Measurements from ENCODE around the gene RAET1E.
"Not testable (repeated sequence)": the region's sequence is repeated elsewhere in the genome, so short reads cannot be mapped to it uniquely, and the experiment has no call there.

The RAET1E gene

DNA sequence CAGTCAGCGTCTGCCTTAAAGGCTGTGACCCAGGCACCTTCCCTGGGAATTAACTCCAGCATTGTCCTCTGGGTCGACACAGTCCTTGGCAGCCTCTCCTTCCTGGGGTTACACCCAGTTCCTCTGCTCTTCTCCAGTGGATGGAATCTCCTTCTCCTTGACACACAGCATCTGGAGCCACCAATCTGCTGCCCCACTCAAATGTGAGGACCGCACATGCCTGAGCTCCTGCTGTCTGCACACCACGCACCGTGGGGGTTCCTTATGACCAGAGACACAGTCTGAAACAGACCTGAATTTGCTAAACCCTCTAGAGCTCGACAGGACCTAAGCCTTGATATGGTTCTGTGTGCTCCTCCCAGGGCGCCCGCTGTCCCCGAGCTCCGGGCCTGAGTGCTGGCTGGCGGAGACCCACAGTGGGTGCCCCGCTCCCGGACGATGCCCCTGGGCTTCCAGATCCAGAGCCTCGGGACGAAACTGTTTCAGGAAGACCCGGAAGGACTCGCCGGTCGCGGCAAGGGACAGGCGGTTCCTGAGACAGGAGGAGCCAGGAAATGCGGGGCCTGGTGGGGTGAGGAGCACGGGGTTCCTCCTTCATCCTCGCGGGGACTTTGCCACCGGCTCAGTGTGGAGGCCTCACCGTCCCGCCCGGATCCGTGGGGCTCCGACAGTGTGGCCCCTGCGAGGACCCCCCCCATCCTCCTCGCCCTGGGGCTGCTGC lies 27.5 kb upstream of the RAET1E start:
- peak overlapping the region; percentile 62 for H3K4me3 ChIP-seq (ENCODE audit: low read length)
- TF ChIP-seq, protein P1, sequence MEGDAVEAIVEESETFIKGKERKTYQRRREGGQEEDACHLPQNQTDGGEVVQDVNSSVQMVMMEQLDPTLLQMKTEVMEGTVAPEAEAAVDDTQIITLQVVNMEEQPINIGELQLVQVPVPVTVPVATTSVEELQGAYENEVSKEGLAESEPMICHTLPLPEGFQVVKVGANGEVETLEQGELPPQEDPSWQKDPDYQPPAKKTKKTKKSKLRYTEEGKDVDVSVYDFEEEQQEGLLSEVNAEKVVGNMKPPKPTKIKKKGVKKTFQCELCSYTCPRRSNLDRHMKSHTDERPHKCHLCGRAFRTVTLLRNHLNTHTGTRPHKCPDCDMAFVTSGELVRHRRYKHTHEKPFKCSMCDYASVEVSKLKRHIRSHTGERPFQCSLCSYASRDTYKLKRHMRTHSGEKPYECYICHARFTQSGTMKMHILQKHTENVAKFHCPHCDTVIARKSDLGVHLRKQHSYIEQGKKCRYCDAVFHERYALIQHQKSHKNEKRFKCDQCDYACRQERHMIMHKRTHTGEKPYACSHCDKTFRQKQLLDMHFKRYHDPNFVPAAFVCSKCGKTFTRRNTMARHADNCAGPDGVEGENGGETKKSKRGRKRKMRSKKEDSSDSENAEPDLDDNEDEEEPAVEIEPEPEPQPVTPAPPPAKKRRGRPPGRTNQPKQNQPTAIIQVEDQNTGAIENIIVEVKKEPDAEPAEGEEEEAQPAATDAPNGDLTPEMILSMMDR (conservative IDR thresholded peaks at IDR 0.05; ENCODE audit: low read depth, low read length) = no peak

GRCh38 chr6:149924933-149925252 lies 27.0 kb upstream of the RAET1E start:
- TF ChIP-seq, protein P1 (conservative IDR thresholded peaks at IDR 0.05; ENCODE audit: low read depth, low read length) = no peak
- H3K4me3 ChIP-seq (ENCODE audit: low read length) = no peak overlapping the region
- DNase-seq (ENCODE audit: low read depth) = no peak

More for the DNA sequence above, 27.5 kb upstream of the RAET1E start:
- DNase-seq (ENCODE audit: low read depth) = no peak

DNA sequence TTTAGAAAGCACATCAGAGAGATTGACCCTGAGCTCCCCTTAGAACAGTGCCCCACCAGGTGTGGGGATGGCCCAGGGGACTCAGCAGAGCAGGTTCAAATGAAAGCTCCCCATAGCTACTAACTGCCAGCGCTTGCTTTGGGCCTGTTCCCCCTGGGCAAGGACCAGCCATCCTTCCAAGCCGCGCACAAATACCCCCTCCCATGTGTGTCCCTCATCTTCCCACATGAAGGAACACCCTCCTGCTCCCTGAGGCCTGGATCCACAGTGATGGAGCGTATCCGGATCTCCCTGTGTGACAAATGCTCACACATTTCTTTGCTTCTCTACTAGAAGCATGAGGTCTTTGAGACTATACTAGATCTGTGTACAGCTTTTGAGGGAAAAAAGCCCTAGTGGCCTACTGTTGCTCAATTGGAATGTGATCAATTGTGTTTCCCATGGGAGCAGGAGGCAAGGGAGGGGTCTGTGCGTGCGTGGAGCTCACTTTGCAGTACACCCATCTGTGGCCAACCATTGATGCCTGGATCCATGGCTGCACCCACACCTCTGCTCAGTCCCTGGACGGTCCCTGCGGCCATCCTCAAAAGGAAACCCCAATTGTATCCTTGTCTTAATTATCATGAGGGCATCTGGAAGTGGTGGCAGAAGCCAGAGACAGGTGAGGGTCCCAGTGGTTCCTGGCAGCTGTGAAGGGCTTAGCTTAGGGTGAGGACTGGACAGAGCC lies 26.5 kb upstream of the RAET1E start:
- TF ChIP-seq, protein P1 (conservative IDR thresholded peaks at IDR 0.05; ENCODE audit: low read depth, low read length) = no peak
- DNase-seq (ENCODE audit: low read depth) = no peak
- H3K4me3 ChIP-seq (ENCODE audit: low read length) = no peak overlapping the region

- no peak for DNase-seq (ENCODE audit: low read depth)
- H3K4me3 ChIP-seq (ENCODE audit: low read length) = peak overlapping the region; percentile 66
- TF ChIP-seq, protein P1 (conservative IDR thresholded peaks at IDR 0.05; ENCODE audit: low read depth, low read length) = no peak
These were observed 25.5 kb upstream of the RAET1E start for GRCh38 chr6:149923327-149923986.

GRCh38 chr6:149922642-149923326 lies 24.9 kb upstream of the RAET1E start, which contains the start of gene RAET1G:
TSS of gene RAET1G (minus strand) at chr6:149923121. CDS start at chr6:149923010, 111 bp downstream.
- TF ChIP-seq, protein P1 (conservative IDR thresholded peaks at IDR 0.05; ENCODE audit: low read depth, low read length) = no peak
- DNase-seq (ENCODE audit: low read depth) = peak; percentile 86
- peak within 1 kb of the TSS; percentile 66 for H3K4me3 ChIP-seq (ENCODE audit: low read length)

GRCh38 chr6:149922091-149922490 lies 24.2 kb upstream of the RAET1E start:
- not testable (repeated sequence) for DNase-seq (ENCODE audit: low read depth); H3K4me3 ChIP-seq (ENCODE audit: low read length)

- no peak for DNase-seq (ENCODE audit: low read depth)
- TF ChIP-seq, protein P1 (conservative IDR thresholded peaks at IDR 0.05; ENCODE audit: low read depth, low read length) = no peak
- H3K4me3 ChIP-seq (ENCODE audit: low read length) = no peak overlapping the region
These were observed 23.4 kb upstream of the RAET1E start for GRCh38 chr6:149921361-149921760.

Data from retinal pigment epithelial cell (primary cell).